ENCODE measurements around the gene NPL.

DNA sequence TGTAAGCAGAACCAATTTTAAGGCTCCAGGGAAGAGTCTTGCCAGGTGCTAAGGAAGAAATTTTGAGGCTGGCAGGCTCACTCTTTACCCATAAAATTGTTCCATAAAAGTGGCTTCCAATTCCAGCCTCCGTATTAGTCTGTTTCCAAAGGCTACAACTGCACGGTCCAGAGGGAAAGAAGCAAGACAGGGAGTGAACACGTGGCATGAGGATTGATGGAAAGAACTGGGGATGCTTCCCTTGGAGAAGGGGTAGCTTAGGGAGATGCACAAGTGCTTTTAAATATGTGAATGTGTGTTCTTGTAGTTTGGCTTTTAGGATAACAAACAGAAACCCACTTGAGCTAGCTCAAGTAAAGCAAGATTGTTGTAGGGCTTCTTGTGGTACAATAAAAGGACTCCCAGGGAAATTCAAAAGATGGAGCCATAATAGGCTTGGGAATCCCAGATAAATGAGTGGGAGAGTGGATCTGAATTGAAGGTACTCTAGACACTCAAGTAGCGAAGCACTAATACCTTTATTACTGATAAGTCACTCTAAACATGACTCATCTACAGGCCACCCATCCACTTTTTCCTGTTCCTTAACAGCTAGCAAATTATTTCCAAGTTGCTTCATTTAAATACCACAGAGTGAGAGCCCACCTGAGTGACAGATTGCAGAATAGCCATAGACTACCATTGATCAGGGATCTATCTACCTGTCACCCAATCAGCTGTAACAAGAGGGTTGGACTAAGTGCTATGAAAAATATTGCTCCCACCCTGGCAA lies 34.8 kb upstream of the NPL start:
- TF ChIP-seq COPS2 (conservative IDR thresholded peaks at IDR 0.05): no peak
- no peak for TF ChIP-seq HNRNPL (IDR thresholded peaks at IDR 0.05; ENCODE audit: low read depth, low read length)
- no peak for TF ChIP-seq TAF1 (IDR thresholded peaks at IDR 0.05; ENCODE audit: control insufficient read depth, extremely low read depth, insufficient read depth, low read length, severe bottlenecking)
- TF ChIP-seq CTCF (IDR thresholded peaks at IDR 0.05 in 2 of 3, conservative IDR thresholded peaks at IDR 0.05 in 1 of 3; ENCODE audit: insufficient read depth in 2 of 3, low read depth in 1 of 3, low read length in 3 of 3): no peak
- TF ChIP-seq FOXO4 (CRISPR knock-in tag; IDR thresholded peaks at IDR 0.05): no peak
- TF ChIP-seq PHF20 (IDR thresholded peaks at IDR 0.05; ENCODE audit: partially characterized antibody): no peak
- no peak for TF ChIP-seq STAT5A (IDR thresholded peaks at IDR 0.05; ENCODE audit: borderline replicate concordance, low read length)
- no peak for TF ChIP-seq CXXC5 (CRISPR knock-in tag; IDR thresholded peaks at IDR 0.05)
- TF ChIP-seq TCF7 (IDR thresholded peaks at IDR 0.05; ENCODE audit: borderline replicate concordance): no peak
- TF ChIP-seq POLR2A (conservative IDR thresholded peaks at IDR 0.05): no peak
- no peak for TF ChIP-seq FOXJ3 (CRISPR knock-in tag; IDR thresholded peaks at IDR 0.05)

All from K562 (cell line).